Activated T-cell treated with anti-CD3 and anti-CD28 coated beads for 24 hours (primary cell): Measurements from ENCODE around the gene APOBEC3H.
A peak's percentile ranks its signal among the peaks of the same experiment; 100 is the strongest.

Source experiments
- DNase-seq: peaks from one replicate; pipeline ENCODE4 v3.0.0-alpha.2; 2020; ENCODE audit warnings: low read depth

APOBEC3H gene

DNA sequence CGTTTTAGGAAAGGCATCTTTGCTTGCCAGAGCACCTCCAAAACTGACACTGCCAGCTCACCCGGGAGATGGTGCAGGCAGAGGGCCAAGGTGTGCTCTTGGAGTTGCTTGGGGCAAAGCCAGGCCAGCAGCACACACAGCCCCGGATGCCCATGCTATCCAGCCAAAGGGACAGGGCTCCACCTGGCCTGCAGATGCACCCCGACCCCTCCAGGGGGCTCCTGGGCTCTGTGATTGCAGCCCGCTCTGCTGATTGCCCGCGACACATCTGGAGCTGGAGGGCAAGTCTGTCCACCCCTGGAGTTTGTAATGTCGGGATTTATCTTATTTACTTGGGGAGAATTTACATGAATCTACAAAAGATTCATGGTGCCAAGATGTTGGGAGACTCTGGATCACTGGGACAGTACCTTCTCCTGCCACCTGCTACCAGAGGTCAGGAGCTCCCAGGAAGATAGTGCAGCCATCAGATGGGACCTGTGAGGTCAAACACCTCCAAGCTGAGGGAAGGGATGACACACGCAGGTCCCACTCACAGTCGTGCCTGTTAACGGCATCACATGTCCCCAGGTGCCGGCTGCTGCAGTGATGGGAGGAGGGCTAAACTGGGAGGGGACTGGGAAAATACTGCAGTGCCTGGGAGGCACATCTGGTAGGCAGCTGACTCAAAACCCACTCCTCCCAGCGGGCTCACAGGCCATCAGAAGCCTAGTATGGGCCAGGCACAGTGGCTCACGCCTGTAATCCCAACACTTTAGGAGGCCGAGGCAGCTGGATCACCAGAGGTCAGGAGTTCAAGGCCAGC lies 38.2 kb downstream of the APOBEC3H start:
- DNase-seq: no peak

DNA sequence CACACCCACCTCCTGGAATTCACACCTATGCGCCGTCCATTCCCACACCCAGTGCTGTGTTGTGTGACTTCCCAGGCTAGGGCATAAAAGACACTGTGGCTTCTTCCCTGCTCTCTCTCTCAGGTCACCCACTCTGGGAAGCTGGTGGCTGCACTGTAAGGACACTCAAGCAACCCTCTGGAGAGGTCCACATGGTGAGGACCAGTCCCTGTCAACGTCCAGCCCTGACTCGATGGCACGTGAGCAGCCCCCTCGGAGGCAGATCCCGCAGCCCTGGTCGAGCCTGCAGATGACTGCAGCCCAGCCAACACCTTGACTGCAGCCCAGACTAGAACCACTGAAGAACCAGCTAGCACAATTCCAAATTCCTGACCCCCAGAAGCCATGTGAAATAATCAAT lies 39.3 kb downstream of the APOBEC3H start:
- no peak for DNase-seq

GRCh38 chr22:39138357-39138997 lies 41.4 kb downstream of the APOBEC3H start:
- DNase-seq: no peak

GRCh38 chr22:39139933-39140332 lies 42.9 kb downstream of the APOBEC3H start:
- no peak for DNase-seq

DNA sequence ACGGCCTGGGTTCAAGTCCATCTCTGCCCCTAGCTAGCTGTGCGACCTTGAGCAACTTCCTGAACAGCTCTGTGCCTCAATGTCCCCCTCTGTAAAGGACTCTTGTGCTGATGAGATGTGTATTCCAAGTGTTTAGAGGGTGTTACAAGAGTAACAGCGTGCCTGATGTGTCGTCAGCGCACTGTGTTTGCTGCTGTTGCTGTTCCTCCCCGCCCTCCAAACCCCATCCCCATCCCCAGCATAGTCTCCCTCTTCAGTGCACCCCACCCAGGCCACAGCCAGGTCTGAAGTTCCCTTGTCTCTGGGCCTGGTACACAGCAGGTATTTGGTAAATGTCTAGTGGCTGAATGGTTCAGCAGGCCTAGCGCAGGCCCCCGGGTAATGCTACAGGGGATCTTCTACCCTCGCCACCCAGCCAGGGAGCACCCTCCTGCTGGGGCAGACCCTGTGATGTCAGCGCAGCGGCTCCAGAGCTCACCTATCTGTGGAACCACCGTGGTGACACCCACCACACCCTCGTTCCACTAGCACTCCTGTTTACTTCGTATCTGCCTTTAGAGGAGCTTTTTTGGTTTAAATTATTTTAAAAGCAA lies 45.1 kb downstream of the APOBEC3H start:
- DNase-seq: no peak

DNA sequence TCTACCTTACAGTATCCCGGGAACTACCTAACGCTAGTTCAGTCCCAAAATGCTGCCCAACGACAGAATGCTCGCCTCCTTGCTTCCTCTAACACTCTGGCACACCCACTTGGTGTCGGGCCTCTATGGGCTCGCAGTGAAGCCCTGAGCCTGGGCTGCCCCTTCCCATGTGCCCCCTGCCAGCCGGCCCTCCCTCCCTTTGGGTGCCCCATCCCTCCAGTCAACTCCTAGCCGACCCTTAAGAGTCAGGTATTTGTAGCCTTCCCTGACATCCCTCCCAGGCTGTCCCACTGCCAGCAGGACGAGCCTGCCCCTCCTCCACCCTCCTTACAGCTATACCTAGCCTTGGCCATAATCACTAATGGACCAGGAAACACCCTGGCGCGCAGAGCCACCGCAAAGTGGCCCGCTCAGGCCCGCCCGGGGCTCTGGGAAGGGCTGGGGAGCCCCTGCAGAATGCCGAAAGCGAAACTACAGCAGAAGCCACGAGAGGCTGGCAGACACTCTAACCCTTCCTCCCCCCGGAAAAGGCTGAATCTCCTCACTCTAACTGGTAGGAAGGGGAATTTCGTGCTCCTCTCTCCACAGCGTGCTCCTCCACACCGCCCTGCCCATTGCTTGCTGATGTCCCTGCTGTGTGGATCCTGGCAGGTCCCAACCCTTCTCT lies 47.2 kb downstream of the APOBEC3H start:
- DNase-seq: peak; percentile 46

DNA sequence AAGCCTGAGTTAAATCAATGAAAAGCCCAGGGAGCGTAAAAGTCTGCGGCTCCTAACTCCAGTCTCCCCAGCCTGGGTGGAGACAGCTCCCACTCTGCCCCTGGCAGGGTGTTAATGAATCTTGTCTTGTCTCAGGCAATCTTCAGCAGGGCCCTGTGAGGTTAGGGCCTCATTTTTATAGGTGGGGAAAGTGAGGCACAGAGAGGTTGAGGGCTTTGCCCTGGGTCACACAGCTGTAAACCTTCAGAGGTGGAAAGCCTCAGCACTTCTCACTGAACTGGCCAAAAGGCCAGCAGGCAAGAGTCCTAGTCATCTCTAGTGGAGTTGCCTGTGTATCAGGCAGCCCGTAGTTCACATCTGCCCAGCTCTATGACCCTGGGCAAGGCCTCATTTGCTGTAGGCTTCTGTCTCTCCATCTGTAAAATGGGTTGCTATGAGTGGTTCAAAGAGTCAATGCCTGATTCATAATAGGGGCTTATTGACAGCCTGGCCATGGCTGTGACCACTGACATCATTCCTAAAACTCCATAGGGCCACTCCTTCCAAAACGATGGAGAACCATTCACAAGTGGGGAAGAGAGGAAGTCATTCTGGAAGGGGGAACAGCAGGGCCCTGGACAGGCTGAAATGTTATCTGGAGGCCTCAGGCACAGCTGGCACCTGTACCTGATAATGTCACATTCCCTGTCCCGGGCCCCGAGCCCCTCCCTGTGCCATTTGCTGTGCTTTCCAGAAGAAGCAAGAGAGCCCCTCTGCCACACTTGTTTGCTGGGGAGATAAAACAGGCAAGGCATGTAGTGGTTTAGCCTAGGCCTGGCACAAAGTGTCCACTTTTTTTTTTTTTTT lies 49.4 kb downstream of the APOBEC3H start:
- no peak for DNase-seq

DNA sequence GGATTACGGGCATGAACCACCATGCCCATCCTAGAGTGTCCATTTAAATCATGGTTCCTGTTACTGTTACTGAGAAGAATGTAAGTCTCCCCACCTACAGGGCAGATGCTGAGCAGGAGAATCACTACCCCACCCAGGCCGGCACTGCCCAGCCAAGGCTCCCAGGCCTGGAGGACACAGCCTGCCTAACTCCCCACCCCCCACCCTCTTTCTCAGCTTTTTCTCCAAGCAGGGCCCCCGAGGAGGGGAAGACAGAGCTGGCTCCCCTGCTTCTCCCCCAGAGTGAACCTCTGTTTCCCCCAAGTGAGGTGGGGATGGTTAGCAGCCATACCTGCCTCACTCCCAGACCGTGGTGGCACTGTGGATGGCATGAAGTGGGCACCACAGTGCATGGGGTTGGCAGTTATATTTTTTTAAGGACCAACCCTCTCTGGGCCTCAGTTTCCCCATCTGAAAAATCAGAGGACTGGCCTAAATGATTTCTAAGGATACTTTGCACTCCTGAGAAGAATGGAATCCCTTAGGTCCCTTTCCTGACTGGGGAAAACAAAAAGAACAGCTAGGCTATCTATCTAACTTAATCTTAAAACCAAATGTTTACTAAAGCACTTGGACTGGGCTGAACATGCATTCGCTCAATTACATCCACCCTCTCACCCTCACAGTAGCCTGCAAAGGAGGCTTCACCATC lies 50.4 kb downstream of the APOBEC3H start:
- DNase-seq: no peak

DNA sequence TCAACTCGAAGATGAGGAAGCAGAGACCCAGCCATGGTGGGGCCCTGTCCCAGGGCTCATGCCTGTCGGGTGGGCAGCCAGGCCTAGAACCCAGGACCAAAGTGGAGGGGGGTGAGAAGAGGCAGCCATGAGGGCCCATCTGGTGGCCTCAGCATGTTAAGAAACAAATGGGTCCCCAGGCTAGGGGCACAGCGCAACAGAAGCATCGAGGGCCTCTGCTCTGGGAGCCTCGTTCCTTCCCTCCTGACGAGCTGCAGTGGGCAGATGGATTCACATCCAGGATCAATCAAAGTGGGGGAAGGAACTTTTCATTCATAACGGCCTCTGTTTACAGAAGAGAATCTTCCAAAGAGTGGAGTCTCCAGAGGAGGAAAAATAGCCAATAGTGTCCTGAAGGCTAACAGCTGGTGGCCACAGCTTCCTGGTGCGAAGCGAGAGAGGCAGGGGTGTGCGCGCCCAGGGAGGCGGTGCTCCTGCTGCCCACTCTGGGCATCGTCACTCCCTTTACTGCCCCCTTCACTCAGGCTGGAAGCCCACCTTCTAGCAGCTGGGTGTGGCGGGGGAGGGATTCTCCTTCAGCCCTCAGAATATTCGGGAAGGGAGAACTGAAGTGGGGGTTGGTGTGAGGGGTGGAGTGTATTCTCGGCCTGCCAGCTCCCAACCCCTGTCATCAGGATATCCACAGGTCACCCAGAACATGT lies 51.1 kb downstream of the APOBEC3H start:
- no peak for DNase-seq

GRCh38 chr22:39148727-39149535 lies 51.9 kb downstream of the APOBEC3H start:
- peak; percentile 52 for DNase-seq

DNA sequence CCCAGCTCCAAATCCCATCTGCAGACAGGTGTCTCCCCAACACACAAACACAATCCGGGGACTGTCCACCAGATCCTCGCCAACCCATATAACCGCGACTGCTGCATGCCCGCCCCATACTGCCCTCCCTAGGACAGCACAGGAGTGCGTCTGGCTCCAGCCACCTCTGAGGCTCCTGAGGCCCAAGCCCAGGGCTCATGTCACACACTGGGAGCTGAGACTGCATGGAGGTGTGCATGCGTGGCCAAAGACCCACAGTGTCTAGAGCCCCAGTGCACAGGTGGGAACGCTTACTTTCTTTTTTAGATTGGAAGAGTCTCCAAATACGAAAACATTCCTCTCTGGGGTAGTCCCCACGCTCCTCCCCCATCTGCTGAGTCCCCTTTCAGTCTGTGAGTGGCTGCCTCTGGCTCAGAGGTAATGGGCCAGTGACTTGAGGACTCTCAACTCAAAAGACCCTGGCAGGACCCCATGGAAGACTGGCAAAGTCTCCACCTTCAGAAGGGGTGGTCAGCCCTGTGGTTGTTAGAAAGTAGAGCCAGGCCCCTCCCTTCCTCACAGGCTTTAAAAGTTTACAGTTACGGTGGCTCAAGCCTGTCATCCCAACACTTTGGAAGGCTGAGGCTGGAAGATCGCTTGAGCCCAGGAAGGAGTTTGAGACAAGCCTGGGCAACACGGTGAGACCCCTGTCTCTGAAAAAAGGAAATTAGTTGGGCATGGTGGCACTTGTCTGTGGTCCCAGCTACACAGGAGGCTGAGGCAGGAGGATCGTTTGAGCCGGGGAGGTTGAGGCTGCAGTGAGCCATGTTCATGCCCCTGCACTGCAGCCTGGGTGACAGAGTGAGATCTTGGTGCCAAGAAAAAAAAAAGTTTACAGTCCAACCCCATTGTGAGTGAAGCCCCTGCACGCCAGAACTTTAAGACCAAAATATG lies 53.1 kb downstream of the APOBEC3H start:
- no peak for DNase-seq

GRCh38 chr22:39150848-39151215 lies 53.8 kb downstream of the APOBEC3H start:
- DNase-seq: no peak

GRCh38 chr22:39151329-39151975 lies 54.4 kb downstream of the APOBEC3H start:
- DNase-seq: no peak

- DNase-seq: no peak
These were observed 55.0 kb downstream of the APOBEC3H start for GRCh38 chr22:39152024-39152510.

GRCh38 chr22:39152511-39153219 lies 55.6 kb downstream of the APOBEC3H start, which contains the start of gene CBX7:
CBX7 (minus strand) TSS chr22:39152680; CDS start chr22:39152444, 236 bp downstream.
- peak; percentile 87 for DNase-seq

- DNase-seq: no peak
These were observed 56.2 kb downstream of the APOBEC3H start for GRCh38 chr22:39153220-39153717.
